ENCODE measurements around the gene USP17L22. TPM values are rescaled to one million over a fixed set of nuclear protein-coding genes. Genes with fewer than 3 reads are reported as not detected.
"Not testable (repeated sequence)": the region's sequence is repeated elsewhere in the genome, so short reads cannot be mapped to it uniquely, and the experiment has no call there.

Gene USP17L22
- total RNA-seq (2021) (not detected in 2 replicates), Bru-seq, nascent RNA (not detected), BruChase-seq, experiment 1, labeled RNA remaining after a 2-hour chase (not detected), BruChase-seq, experiment 2, labeled RNA remaining after a 6-hour chase (not detected)
- long read RNA-seq, result 0 reads

GRCh38 chr4:9267319-9267718 is at the start of gene USP17L22:
TSS of gene USP17L22 (plus strand) at chr4:9267619. CDS start at chr4:9267619, 0 bp downstream.
- H3K9me3 ChIP-seq (ENCODE audit: low read depth, low read length, poor library complexity, severe bottlenecking); DNase-seq (ENCODE audit: low spot score); H3K27ac ChIP-seq (ENCODE audit: low read depth, low read length, poor library complexity, severe bottlenecking); H3K4me1 ChIP-seq (ENCODE audit: insufficient read depth, low read length, poor library complexity, severe bottlenecking); H3K36me3 ChIP-seq (ENCODE audit: insufficient read depth, low read length, poor library complexity, severe bottlenecking); intact Hi-C loops (cut with micrococcal nuclease; ENCODE audit: unreplicated experiment); CTCF ChIA-PET; H3K27me3 ChIP-seq (replicated peaks; ENCODE audit: insufficient read depth, low read depth, low read length, poor library complexity); BruUV-seq (replicated peaks); H3K4me3 ChIP-seq (ENCODE audit: low read depth, low read length, poor library complexity, severe bottlenecking); POLR2A ChIA-PET (ENCODE audit: low non-redundant PET): not testable (repeated sequence)

GRCh38 chr4:9219852-9220251 is 47.6 kb upstream of the USP17L22 start, which contains the start of gene USP17L12:
TSS of gene USP17L12 (plus strand) at chr4:9220152. CDS start at chr4:9220152, 0 bp downstream.
- H3K27ac ChIP-seq (ENCODE audit: low read depth, low read length, poor library complexity, severe bottlenecking); POLR2A ChIA-PET (ENCODE audit: low non-redundant PET); H3K27me3 ChIP-seq (replicated peaks; ENCODE audit: insufficient read depth, low read depth, low read length, poor library complexity); BruUV-seq (replicated peaks); H3K4me1 ChIP-seq (ENCODE audit: insufficient read depth, low read length, poor library complexity, severe bottlenecking); H3K9me3 ChIP-seq (ENCODE audit: low read depth, low read length, poor library complexity, severe bottlenecking); CTCF ChIA-PET; DNase-seq (ENCODE audit: low spot score); H3K4me3 ChIP-seq (ENCODE audit: low read depth, low read length, poor library complexity, severe bottlenecking); H3K36me3 ChIP-seq (ENCODE audit: insufficient read depth, low read length, poor library complexity, severe bottlenecking); intact Hi-C loops (cut with micrococcal nuclease; ENCODE audit: unreplicated experiment): not testable (repeated sequence)

- intact Hi-C loops (cut with micrococcal nuclease; ENCODE audit: unreplicated experiment); BruUV-seq (replicated peaks); H3K27me3 ChIP-seq (replicated peaks; ENCODE audit: insufficient read depth, low read depth, low read length, poor library complexity); H3K27ac ChIP-seq (ENCODE audit: low read depth, low read length, poor library complexity, severe bottlenecking); POLR2A ChIA-PET (ENCODE audit: low non-redundant PET); H3K9me3 ChIP-seq (ENCODE audit: low read depth, low read length, poor library complexity, severe bottlenecking); DNase-seq (ENCODE audit: low spot score); H3K36me3 ChIP-seq (ENCODE audit: insufficient read depth, low read length, poor library complexity, severe bottlenecking); H3K4me3 ChIP-seq (ENCODE audit: low read depth, low read length, poor library complexity, severe bottlenecking); H3K4me1 ChIP-seq (ENCODE audit: insufficient read depth, low read length, poor library complexity, severe bottlenecking); CTCF ChIA-PET: not testable (repeated sequence)
These were observed 42.8 kb upstream of the USP17L22 start, which contains the start of gene USP17L13 for GRCh38 chr4:9224596-9224995. TSS of gene USP17L13 (plus strand) at chr4:9224896. CDS start at chr4:9224896, 0 bp downstream.

GRCh38 chr4:9230249-9230648 is 37.2 kb upstream of the USP17L22 start:
- H3K9me3 ChIP-seq (ENCODE audit: low read depth, low read length, poor library complexity, severe bottlenecking); intact Hi-C loops (cut with micrococcal nuclease; ENCODE audit: unreplicated experiment); CTCF ChIA-PET; H3K4me3 ChIP-seq (ENCODE audit: low read depth, low read length, poor library complexity, severe bottlenecking); BruUV-seq (replicated peaks); DNase-seq (ENCODE audit: low spot score); H3K27ac ChIP-seq (ENCODE audit: low read depth, low read length, poor library complexity, severe bottlenecking); H3K27me3 ChIP-seq (replicated peaks; ENCODE audit: insufficient read depth, low read depth, low read length, poor library complexity); H3K4me1 ChIP-seq (ENCODE audit: insufficient read depth, low read length, poor library complexity, severe bottlenecking); H3K36me3 ChIP-seq (ENCODE audit: insufficient read depth, low read length, poor library complexity, severe bottlenecking); POLR2A ChIA-PET (ENCODE audit: low non-redundant PET): not testable (repeated sequence)

GRCh38 chr4:9234085-9234484 is 33.3 kb upstream of the USP17L22 start, which contains the start of gene USP17L15:
TSS of gene USP17L15 (plus strand) at chr4:9234385. CDS start at chr4:9234385, 0 bp downstream.
- H3K27ac ChIP-seq (ENCODE audit: low read depth, low read length, poor library complexity, severe bottlenecking); H3K4me3 ChIP-seq (ENCODE audit: low read depth, low read length, poor library complexity, severe bottlenecking); POLR2A ChIA-PET (ENCODE audit: low non-redundant PET); BruUV-seq (replicated peaks); H3K36me3 ChIP-seq (ENCODE audit: insufficient read depth, low read length, poor library complexity, severe bottlenecking); H3K9me3 ChIP-seq (ENCODE audit: low read depth, low read length, poor library complexity, severe bottlenecking); H3K4me1 ChIP-seq (ENCODE audit: insufficient read depth, low read length, poor library complexity, severe bottlenecking); DNase-seq (ENCODE audit: low spot score); intact Hi-C loops (cut with micrococcal nuclease; ENCODE audit: unreplicated experiment); CTCF ChIA-PET; H3K27me3 ChIP-seq (replicated peaks; ENCODE audit: insufficient read depth, low read depth, low read length, poor library complexity): not testable (repeated sequence)

GRCh38 chr4:9238461-9238860 is 29.0 kb upstream of the USP17L22 start:
- intact Hi-C loops (cut with micrococcal nuclease; ENCODE audit: unreplicated experiment); H3K4me1 ChIP-seq (ENCODE audit: insufficient read depth, low read length, poor library complexity, severe bottlenecking); H3K4me3 ChIP-seq (ENCODE audit: low read depth, low read length, poor library complexity, severe bottlenecking); H3K9me3 ChIP-seq (ENCODE audit: low read depth, low read length, poor library complexity, severe bottlenecking); H3K36me3 ChIP-seq (ENCODE audit: insufficient read depth, low read length, poor library complexity, severe bottlenecking); H3K27ac ChIP-seq (ENCODE audit: low read depth, low read length, poor library complexity, severe bottlenecking); CTCF ChIA-PET; BruUV-seq (replicated peaks); H3K27me3 ChIP-seq (replicated peaks; ENCODE audit: insufficient read depth, low read depth, low read length, poor library complexity); POLR2A ChIA-PET (ENCODE audit: low non-redundant PET): not testable (repeated sequence)
- DNase-seq (ENCODE audit: low spot score), result peak; percentile 0

GRCh38 chr4:9243579-9243978 is 23.8 kb upstream of the USP17L22 start, which contains the start of gene USP17L17:
TSS of gene USP17L17 (plus strand) at chr4:9243879. CDS start at chr4:9243879, 0 bp downstream.
- H3K36me3 ChIP-seq (ENCODE audit: insufficient read depth, low read length, poor library complexity, severe bottlenecking); H3K27ac ChIP-seq (ENCODE audit: low read depth, low read length, poor library complexity, severe bottlenecking); H3K4me1 ChIP-seq (ENCODE audit: insufficient read depth, low read length, poor library complexity, severe bottlenecking); CTCF ChIA-PET; BruUV-seq (replicated peaks); DNase-seq (ENCODE audit: low spot score); POLR2A ChIA-PET (ENCODE audit: low non-redundant PET); H3K9me3 ChIP-seq (ENCODE audit: low read depth, low read length, poor library complexity, severe bottlenecking); intact Hi-C loops (cut with micrococcal nuclease; ENCODE audit: unreplicated experiment); H3K27me3 ChIP-seq (replicated peaks; ENCODE audit: insufficient read depth, low read depth, low read length, poor library complexity); H3K4me3 ChIP-seq (ENCODE audit: low read depth, low read length, poor library complexity, severe bottlenecking): not testable (repeated sequence)

All from A673 (cell line).